HepG2 (cell line): Measurements from ENCODE around the gene PYDC2. TPM values are rescaled to one million over a fixed set of nuclear protein-coding genes. Genes with fewer than 3 reads are reported as not detected.

Experiments used
- ATAC-seq: fragments of 200-7000 bp; cut with Tn5 transposase; 3 replicates; pipeline ENCODE4 v1.9.1; 2020; ENCODE audit warnings: mild to moderate bottlenecking, moderate library complexity
- Bru-seq: library from RNA; stranded (reverse); fragments of 400-500 nt; gene quantifications from one replicate; lab custom pipeline; 2021; lab: Mats Ljungman, UMichigan
- BruChase-seq, 2 experiments: library from RNA; stranded (reverse); fragments of 400-500 nt; gene quantifications; one replicate each; lab custom pipeline; 2021; lab: Mats Ljungman, UMichigan
- BruUV-seq: library from RNA; stranded (reverse); fragments of 400-500 nt; replicated peaks from 2 replicates; lab custom pipeline; 2021; lab: Mats Ljungman, UMichigan
- CTCF ChIA-PET: fragments of 300-600 bp; formaldehyde crosslinking; extraction: SDS; loops from one replicate; lab custom pipeline; 2021; ENCODE audit warnings: low total read pairs, inconsistent platforms, low intra/inter-chr PET ratio; lab: Yijun Ruan, JAX
- POLR2A ChIA-PET: fragments of 350-600 bp; sonication (Branson Sonifier 250); formaldehyde crosslinking; loops from one replicate; lab custom pipeline; 2020; ENCODE audit warnings: antibody characterized with exemption, inconsistent platforms; lab: Yijun Ruan, JAX
- DNase-seq: peaks from one replicate; pipeline ENCODE4 v3.0.0-alpha.2; 2015; ENCODE audit warnings: low spot score
- FAIRE-seq: peaks from 3 replicates; lab custom pipeline; 2011; peaks lifted over from hg19 to GRCh38; lab: Jason Lieb, UNC
- H2AFZ ChIP-seq: one replicate; pipeline ENCODE4 v1.6.1; 2011; ENCODE audit warnings: low read length, inconsistent platforms
- H3K27ac ChIP-seq: fragments of 300-600 bp; 3 replicates; pipeline ENCODE4 v1.8.0; 2011; ENCODE audit warnings: mixed run types, mild to moderate bottlenecking, mixed read lengths, low read length, inconsistent platforms; ENCODE audit not compliant: insufficient read depth; ENCODE audit errors: extremely low read length
- H3K27me3 ChIP-seq, 2 experiments: fragments of 200-600 bp in 1 of 2; 2 replicates in 1 of 2; 3 replicates in 1 of 2; pipeline versions ENCODE4 v1.6.0 to v1.8.0; 2011; ENCODE audit warnings: low read length in 2 of 2, mild to moderate bottlenecking in 2 of 2, moderate library complexity in 2 of 2, inconsistent platforms in 1 of 2; ENCODE audit not compliant: insufficient read depth in 2 of 2, control insufficient read depth in 1 of 2
- H3K36me3 ChIP-seq, 2 experiments: fragments of 200-600 bp in 1 of 2; replicated peaks in 1 of 2; 2 replicates in 1 of 2; 3 replicates in 1 of 2; pipeline versions ENCODE4 v1.5.1 to v1.8.0; 2011; ENCODE audit warnings: low read length in 2 of 2, inconsistent platforms in 1 of 2; ENCODE audit not compliant: insufficient read depth in 2 of 2, control insufficient read depth in 1 of 2
- H3K4me1 ChIP-seq: 2 replicates; pipeline ENCODE4 v1.5.1; 2012; ENCODE audit warnings: low read length, inconsistent platforms; ENCODE audit not compliant: insufficient read depth
- H3K4me2 ChIP-seq: 2 replicates; pipeline ENCODE4 v1.6.0; 2011; ENCODE audit warnings: low read depth, low read length, inconsistent platforms
- H3K4me3 ChIP-seq, 3 experiments: fragments of 200-600 bp in 1 of 3; sonication (generic), shearing (Covaris generic) in 1 of 3; replicated peaks in 1 of 3; 2 replicates each; pipeline ENCODE4 v1.5.1; 2011 to 2016; ENCODE audit warnings: low read length in 3 of 3, inconsistent platforms in 2 of 3, low read depth in 2 of 3, mild to moderate bottlenecking in 2 of 3, control low read depth in 1 of 3, mixed read lengths in 1 of 3; ENCODE audit not compliant: insufficient read depth in 1 of 3
- H3K79me2 ChIP-seq: one replicate; pipeline ENCODE4 v1.6.1; 2011; ENCODE audit warnings: low read length, inconsistent platforms; ENCODE audit not compliant: insufficient read depth
- H3K9ac ChIP-seq: 2 replicates; pipeline ENCODE4 v1.6.0; 2011; ENCODE audit warnings: mild to moderate bottlenecking, low read depth, low read length, inconsistent platforms; ENCODE audit not compliant: insufficient read depth
- H3K9me3 ChIP-seq: 2 replicates; pipeline ENCODE4 v1.5.1; 2012; ENCODE audit warnings: mild to moderate bottlenecking, low read length
- H4K20me1 ChIP-seq: 2 replicates; pipeline ENCODE4 v1.6.0; 2011; ENCODE audit warnings: inconsistent platforms, mild to moderate bottlenecking, low read length, moderate library complexity; ENCODE audit not compliant: insufficient read depth
- ERF ChIP-seq: IDR thresholded peaks from 2 replicates; pipeline ENCODE4 v1.6.1; 2018; ENCODE audit warnings: missing biosample characterization, missing genetic modification reagents
- HHEX ChIP-seq: IDR thresholded peaks from 2 replicates; pipeline ENCODE4 v1.6.1; 2016; ENCODE audit warnings: control low read depth
- KLF6 ChIP-seq: IDR thresholded peaks from 2 replicates; pipeline ENCODE4 v1.8.0; 2016; ENCODE audit warnings: missing biosample characterization, missing genetic modification reagents
- NBN ChIP-seq: fragments of 450-650 bp; conservative IDR thresholded peaks from 2 replicates; pipeline ENCODE4 v1.6.1; 2017
- U2AF2 ChIP-seq: fragments of 200-400 bp; formaldehyde crosslinking; IDR thresholded peaks from 2 replicates; pipeline ENCODE4 v1.6.1; 2017; ENCODE audit warnings: low read depth, mild to moderate bottlenecking, low read length
- ZBTB2 ChIP-seq: sonication (generic); formaldehyde crosslinking; IDR thresholded peaks from 2 replicates; pipeline ENCODE4 v1.8.0; 2022; ENCODE audit warnings: low read depth, missing genetic modification reagents
- ZNF224 ChIP-seq: sonication (generic); formaldehyde crosslinking; IDR thresholded peaks from 2 replicates; pipeline ENCODE4 v1.5.0; 2020; ENCODE audit warnings: mild to moderate bottlenecking, missing genetic modification reagents
- WGBS: methylation state at CpG from one replicate; pipeline ENCODE4 v1.1.6; 2017; ENCODE audit warnings: low lambda C conversion rate; 5-methylcytosine and 5-hydroxymethylcytosine counted together
- in situ Hi-C: cut with HindIII; loops from 2 replicates; pipeline ENCODE4 v1.10.0; 2017; ENCODE audit warnings: low pct_unique_long_range_greater_than_20kb; ENCODE audit not compliant: extremely low pct_ligation_motif_present
- intact Hi-C: fragments of 100-400 bp; cut with micrococcal nuclease; formaldehyde crosslinking; loops from one replicate; pipeline ENCODE4 v1.10.0; 2022; ENCODE audit not compliant: unreplicated experiment
- long read RNA-seq, 2 experiments: library from RNA in 1 of 2; library from polyadenylated mRNA in 1 of 2; stranded (forward) in 1 of 2; unstranded in 1 of 2; transcript quantifications; one replicate each; pipeline ENCODE4 v2.0.0, GENCODE V29; 2019 to 2022
- polyA minus RNA-seq, 3 experiments: library from RNA; depleted of rRNA, polyadenylated mRNA; stranded (reverse); fragments of >200 nt; gene quantifications; 2 replicates each; pipeline ENCODE4 v1.2.3, GENCODE V29; 2011; ENCODE audit warnings: low replicate concordance in 1 of 3
- polyA plus RNA-seq, 8 experiments: library from polyadenylated mRNA; depleted of rRNA in 3 of 8; stranded (reverse) in 7 of 8; unstranded in 1 of 8; fragments of >200 nt; fragmentation: Illumina TruSeq in 4 of 8; extraction: Trizol in 4 of 8; gene quantifications; 2 replicates each; pipeline versions ENCODE4 v1.2.1 to v1.2.3, GENCODE V29; 2011 to 2016; ENCODE audit warnings: low read depth in 4 of 8, missing spikeins in 1 of 8, mixed read lengths in 1 of 8; ENCODE audit not compliant: insufficient read depth in 1 of 8
- total RNA-seq, 5 experiments: library from RNA; depleted of rRNA; stranded (reverse); fragments of >200 nt; fragmentation: Illumina TruSeq; extraction: Trizol; gene quantifications; 2 replicates each; pipeline ENCODE4 v1.2.3, GENCODE V29; 2016; ENCODE audit warnings: low read depth in 1 of 5
- TF ChIP-seq, protein P1 (sequence below): IDR thresholded peaks from 2 replicates; pipeline ENCODE4 v1.6.1; 2016; ENCODE audit warnings: missing biosample characterization, missing genetic modification reagents, low read depth

Gene PYDC2
- not detected in 2 replicates for total RNA-seq (2016; rRNA removed; fragmentation: Illumina TruSeq; extraction: Trizol)
- total RNA-seq (2016; cell fraction: cytosol; rRNA removed; fragmentation: Illumina TruSeq; extraction: Trizol; ENCODE audit: low read depth) = not detected in 2 replicates
- total RNA-seq (2016; cell fraction: insoluble cytoplasmic fraction; rRNA removed; fragmentation: Illumina TruSeq; extraction: Trizol) = not detected in 2 replicates
- total RNA-seq (2016; cell fraction: membrane; rRNA removed; fragmentation: Illumina TruSeq; extraction: Trizol) = not detected in 2 replicates
- total RNA-seq (2016; cell fraction: nucleus; rRNA removed; fragmentation: Illumina TruSeq; extraction: Trizol) = not detected in 2 replicates
- polyA plus RNA-seq (2011; rRNA removed) = not detected in 2 replicates
- not detected in 2 replicates for polyA plus RNA-seq (2011; cell fraction: cytosol; rRNA removed)
- not detected in 2 replicates for polyA plus RNA-seq (2011; cell fraction: nucleus; rRNA removed)
- not detected in 2 replicates for polyA plus RNA-seq (2012)
- polyA plus RNA-seq (2016; cell fraction: cytosol; fragmentation: Illumina TruSeq; extraction: Trizol; ENCODE audit: low read depth) = not detected in 2 replicates
- polyA plus RNA-seq (2016; cell fraction: insoluble cytoplasmic fraction; fragmentation: Illumina TruSeq; extraction: Trizol; ENCODE audit: low read depth) = not detected in 2 replicates
- not detected in 2 replicates for polyA plus RNA-seq (2016; cell fraction: membrane; fragmentation: Illumina TruSeq; extraction: Trizol; ENCODE audit: low read depth)
- not detected in 2 replicates for polyA plus RNA-seq (2016; cell fraction: nucleus; fragmentation: Illumina TruSeq; extraction: Trizol; ENCODE audit: insufficient read depth, low read depth)
- polyA minus RNA-seq (2011; rRNA and poly(A)+ RNA removed; ENCODE audit: low replicate concordance) = not detected in 2 replicates
- polyA minus RNA-seq (2011; cell fraction: cytosol; rRNA and poly(A)+ RNA removed) = not detected in 2 replicates
- not detected in 2 replicates for polyA minus RNA-seq (2011; cell fraction: nucleus; rRNA and poly(A)+ RNA removed)
- percentile 25 among the genes with signal in this experiment for Bru-seq, nascent RNA
- percentile 53 among the genes with signal in this experiment for BruChase-seq, experiment 1, labeled RNA remaining after a 6-hour chase
- percentile 60 among the genes with signal in this experiment for BruChase-seq, experiment 2, labeled RNA remaining after a 2-hour chase
- long read RNA-seq, experiment 1 = 0 reads
- long read RNA-seq, experiment 2 = 0 reads

GRCh38 chr3:191461113-191461595 is at the start of gene PYDC2:
Gene PYDC2 (plus strand): TSS chr3:191461163. CDS start chr3:191461163, 0 bp downstream.
- ChIA-PET POLR2A (no interaction called here), CTCF (no interaction called here)
- H3K4me1 ChIP-seq = no peaks in the 10 kb centered on the region
- H3K27me3 ChIP-seq = no peaks in the 10 kb centered on the region
- H3K27ac ChIP-seq = no peak within 1 kb of the TSS
- intact Hi-C loops = no loop called here
- no peaks in the 10 kb centered on the region for H3K36me3 ChIP-seq
- no peak for DNase-seq
- 6% methylated on average over 3 of the region's 3 CpGs for WGBS
- no TSS peak for BruUV-seq
- in situ Hi-C loops = no loop called here
- no peak for FAIRE-seq
- H2AFZ ChIP-seq = no peak within 1 kb of the TSS
- H4K20me1 ChIP-seq = no peaks in the 10 kb centered on the region
- no peak within 1 kb of the TSS for H3K4me3 ChIP-seq
- no peak within 1 kb of the TSS for H3K9ac ChIP-seq
- no peak for ATAC-seq
- no peaks in the 10 kb centered on the region for H3K9me3 ChIP-seq
- TF ChIP-seq ZBTB2 (CRISPR knock-in tag) = no peak
- no peak for TF ChIP-seq ERF (CRISPR knock-in tag)
- TF ChIP-seq U2AF2 = no peak
- TF ChIP-seq NBN = no peak
- TF ChIP-seq KLF6 (CRISPR knock-in tag) = no peak
- TF ChIP-seq HHEX (CRISPR knock-in tag) = no peak
- no peak for TF ChIP-seq ZNF224
- TF ChIP-seq, protein P1, sequence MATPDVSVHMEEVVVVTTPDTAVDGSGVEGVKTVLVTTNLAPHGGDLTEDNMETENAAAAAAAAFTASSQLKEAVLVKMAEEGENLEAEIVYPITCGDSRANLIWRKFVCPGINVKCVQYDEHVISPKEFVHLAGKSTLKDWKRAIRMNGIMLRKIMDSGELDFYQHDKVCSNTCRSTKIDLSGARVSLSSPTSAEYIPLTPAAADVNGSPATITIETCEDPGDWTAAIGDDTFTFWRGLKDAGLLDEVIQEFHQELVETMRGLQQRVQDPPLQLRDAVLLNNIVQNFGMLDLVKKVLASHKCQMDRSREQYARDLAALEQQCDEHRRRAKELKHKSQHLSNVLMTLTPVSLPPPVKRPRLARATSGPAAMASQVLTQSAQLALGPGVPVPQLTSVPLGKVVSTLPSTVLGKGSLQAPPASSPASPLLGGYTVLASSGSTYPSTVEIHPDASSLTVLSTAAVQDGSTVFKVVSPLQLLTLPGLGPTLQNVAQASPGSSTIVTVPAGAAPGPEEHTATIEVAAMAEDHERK = no peak
- no peak within 1 kb of the TSS for H3K4me2 ChIP-seq
- H3K79me2 ChIP-seq = no peaks in the 10 kb centered on the region
